ENCODE measurements around the gene FHOD3. TPM values are rescaled to one million over a fixed set of nuclear protein-coding genes. Genes with fewer than 3 reads are reported as not detected.
A peak's percentile ranks its signal among the peaks of the same experiment; 100 is the strongest.

Gene FHOD3
- total RNA-seq, 4 donors from 2014 or later, result 3.5 to 40.0 (median 14.5) TPM

DNA sequence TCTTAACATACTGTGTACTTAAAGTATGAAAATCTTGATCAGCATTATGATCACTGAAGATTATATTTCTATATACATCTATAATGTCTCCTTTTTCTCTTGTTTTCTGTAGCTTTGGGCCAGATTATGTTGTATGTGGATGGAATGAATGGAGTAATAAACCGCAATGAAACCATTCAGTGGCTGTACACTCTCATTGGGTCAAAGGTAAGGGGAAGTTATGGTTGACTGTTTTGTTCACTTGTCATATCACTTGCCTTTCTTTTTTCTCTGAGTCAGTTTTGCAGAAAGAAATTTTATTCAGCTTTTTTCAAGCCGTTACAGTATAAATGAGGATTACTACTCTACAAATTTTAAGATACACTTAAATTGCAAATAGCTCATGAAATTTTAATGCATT, 278.8 kb downstream of the FHOD3 start:
- no peaks in the 10 kb centered on the region for H3K27me3 ChIP-seq
- H3K27ac ChIP-seq, result peak overlapping the region; percentile 65 to 79 (median 72)
- WGBS, 2 donors (ENCODE audit: low coverage in 1 of 2), result 35 to 40% methylated on average over 2 of the region's 2 CpGs
- intact Hi-C loops (cut with DNase I; ENCODE audit: low total_unique reads), result loop anchor here (1.0 kb wide), 1 partner anchor 47 kb away; no protein-coding TSS in a partner anchor
- H3K4me3 ChIP-seq, result no peak overlapping the region
- no peak for DNase-seq
- in situ Hi-C loops (cut with MboI; ENCODE audit: low pct_ligation_motif_present in 1 of 4, low pct_unique_long_range_greater_than_20kb in 1 of 4, low sequenced_read_pairs in 3 of 4), result no loop called here
- TF ChIP-seq EP300 (IDR thresholded peaks at IDR 0.05; ENCODE audit: low read depth) (no peak), POLR2A (IDR thresholded peaks at IDR 0.05) (no peak), POLR2AphosphoS5 (IDR thresholded peaks at IDR 0.05) (no peak)
- TF ChIP-seq, protein P1, sequence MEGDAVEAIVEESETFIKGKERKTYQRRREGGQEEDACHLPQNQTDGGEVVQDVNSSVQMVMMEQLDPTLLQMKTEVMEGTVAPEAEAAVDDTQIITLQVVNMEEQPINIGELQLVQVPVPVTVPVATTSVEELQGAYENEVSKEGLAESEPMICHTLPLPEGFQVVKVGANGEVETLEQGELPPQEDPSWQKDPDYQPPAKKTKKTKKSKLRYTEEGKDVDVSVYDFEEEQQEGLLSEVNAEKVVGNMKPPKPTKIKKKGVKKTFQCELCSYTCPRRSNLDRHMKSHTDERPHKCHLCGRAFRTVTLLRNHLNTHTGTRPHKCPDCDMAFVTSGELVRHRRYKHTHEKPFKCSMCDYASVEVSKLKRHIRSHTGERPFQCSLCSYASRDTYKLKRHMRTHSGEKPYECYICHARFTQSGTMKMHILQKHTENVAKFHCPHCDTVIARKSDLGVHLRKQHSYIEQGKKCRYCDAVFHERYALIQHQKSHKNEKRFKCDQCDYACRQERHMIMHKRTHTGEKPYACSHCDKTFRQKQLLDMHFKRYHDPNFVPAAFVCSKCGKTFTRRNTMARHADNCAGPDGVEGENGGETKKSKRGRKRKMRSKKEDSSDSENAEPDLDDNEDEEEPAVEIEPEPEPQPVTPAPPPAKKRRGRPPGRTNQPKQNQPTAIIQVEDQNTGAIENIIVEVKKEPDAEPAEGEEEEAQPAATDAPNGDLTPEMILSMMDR (IDR thresholded peaks at IDR 0.05), result no peak
- H3K4me1 ChIP-seq, result peaks cover 2 to 29% (median 10%) of the 10 kb centered on the region in 4 donors
- H3K9me3 ChIP-seq, result no peaks in the 10 kb centered on the region
- no peaks in the 10 kb centered on the region for H3K36me3 ChIP-seq

DNA sequence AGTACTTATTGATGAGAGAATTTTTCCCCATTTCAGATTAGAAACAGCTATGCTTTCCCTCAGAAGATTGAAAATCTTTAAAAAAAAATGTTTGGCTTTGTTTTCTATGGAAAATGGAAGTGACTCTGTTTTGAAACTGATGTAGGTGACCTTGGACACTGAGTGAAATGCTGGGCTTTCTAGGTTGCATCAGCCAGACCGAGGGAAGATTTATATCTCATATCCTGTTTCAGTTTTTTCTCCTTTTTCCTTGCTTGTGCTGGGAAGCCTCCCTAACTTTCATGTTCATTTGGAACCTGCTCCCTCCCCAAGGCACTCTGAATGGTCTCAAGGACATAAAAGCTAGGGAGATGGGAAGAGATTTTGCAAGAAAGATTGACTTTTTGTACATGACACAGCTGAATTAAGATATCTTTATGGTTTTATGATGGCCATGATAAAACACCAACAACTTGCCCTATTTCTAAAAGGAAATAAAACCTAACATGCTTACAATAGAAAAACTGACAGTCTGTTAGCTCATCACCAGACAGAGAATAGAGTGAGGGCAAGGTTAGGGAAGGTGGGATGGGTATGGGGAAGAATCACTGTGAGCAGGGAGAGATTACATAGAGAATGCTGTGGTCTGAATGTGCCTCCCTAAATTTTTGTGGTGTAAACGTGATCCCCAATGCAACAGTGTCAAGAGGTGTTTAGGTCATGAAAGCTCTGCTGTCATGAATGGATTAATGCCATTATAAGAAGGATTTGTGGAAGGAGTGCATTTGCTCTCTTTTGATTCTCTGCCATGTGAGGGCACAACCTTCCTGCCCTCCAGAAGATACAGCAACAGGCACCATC, 281.6 kb downstream of the FHOD3 start:
- in situ Hi-C loops (cut with MboI; ENCODE audit: low pct_ligation_motif_present in 1 of 4, low pct_unique_long_range_greater_than_20kb in 1 of 4, low sequenced_read_pairs in 3 of 4), result no loop called here
- 27% methylated on average over 2 of the region's 2 CpGs; no CpG with 5 or more reads in 1 of the 2 donors for WGBS, 2 donors (ENCODE audit: low coverage in 1 of 2)

DNA sequence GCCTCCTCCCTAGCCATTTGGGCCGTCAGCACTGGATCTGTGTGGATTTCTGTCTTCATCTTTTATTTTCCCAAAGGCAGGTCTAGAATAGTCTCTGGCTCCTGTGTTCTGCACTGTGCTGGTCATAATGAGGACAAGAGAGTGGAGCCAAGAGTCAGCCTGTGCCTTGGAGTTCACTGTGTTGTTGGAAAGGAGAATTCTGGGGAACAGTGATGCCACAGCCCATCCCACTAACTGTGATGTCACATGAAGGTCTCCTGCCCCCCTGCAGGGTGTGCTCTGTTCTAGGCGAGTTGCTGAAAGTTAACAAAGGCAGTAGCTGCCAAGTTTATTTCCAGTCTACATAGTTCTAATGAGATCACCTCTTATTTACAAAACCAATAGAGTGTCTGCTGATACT, 282.8 kb downstream of the FHOD3 start:
- no peak for DNase-seq
- peak overlapping the region in 1 of 4 donors; percentile 13 for H3K27ac ChIP-seq
- H3K4me1 ChIP-seq, result peaks cover 2 to 29% (median 10%) of the 10 kb centered on the region in 4 donors
- no peak overlapping the region for H3K4me3 ChIP-seq
- TF ChIP-seq EP300 (IDR thresholded peaks at IDR 0.05; ENCODE audit: low read depth), result no peak
- 69% methylated on average over 2 of the region's 2 CpGs; no CpG with 5 or more reads in 1 of the 2 donors for WGBS, 2 donors (ENCODE audit: low coverage in 1 of 2)
- in situ Hi-C loops (cut with MboI; ENCODE audit: low pct_ligation_motif_present in 1 of 4, low pct_unique_long_range_greater_than_20kb in 1 of 4, low sequenced_read_pairs in 3 of 4) (no loop called here), intact Hi-C loops (cut with DNase I; ENCODE audit: low total_unique reads) (loop anchor here (5.0 kb wide), 1 partner anchor 182 kb away; no protein-coding TSS in a partner anchor)
- H3K27me3 ChIP-seq, result no peaks in the 10 kb centered on the region
- no peaks in the 10 kb centered on the region for H3K36me3 ChIP-seq
- H3K9me3 ChIP-seq, result no peaks in the 10 kb centered on the region

More for the DNA sequence above, 281.6 kb downstream of the FHOD3 start:
- Histone ChIP-seq H3K27me3 (no peaks in the 10 kb centered on the region), H3K4me1 (peaks cover 2 to 29% (median 10%) of the 10 kb centered on the region in 4 donors), H3K4me3 (no peak overlapping the region), H3K27ac (peak overlapping the region; percentile 31 to 66 (median 51)), H3K36me3 (no peaks in the 10 kb centered on the region), H3K9me3 (no peaks in the 10 kb centered on the region)
- intact Hi-C loops (cut with DNase I; ENCODE audit: low total_unique reads), result no loop called here
- no peak for DNase-seq
- TF ChIP-seq POLR2A (IDR thresholded peaks at IDR 0.05) (no peak), POLR2AphosphoS5 (IDR thresholded peaks at IDR 0.05) (no peak), EP300 (IDR thresholded peaks at IDR 0.05; ENCODE audit: low read depth) (no peak)
- TF ChIP-seq, protein P1 (IDR thresholded peaks at IDR 0.05), result no peak

DNA sequence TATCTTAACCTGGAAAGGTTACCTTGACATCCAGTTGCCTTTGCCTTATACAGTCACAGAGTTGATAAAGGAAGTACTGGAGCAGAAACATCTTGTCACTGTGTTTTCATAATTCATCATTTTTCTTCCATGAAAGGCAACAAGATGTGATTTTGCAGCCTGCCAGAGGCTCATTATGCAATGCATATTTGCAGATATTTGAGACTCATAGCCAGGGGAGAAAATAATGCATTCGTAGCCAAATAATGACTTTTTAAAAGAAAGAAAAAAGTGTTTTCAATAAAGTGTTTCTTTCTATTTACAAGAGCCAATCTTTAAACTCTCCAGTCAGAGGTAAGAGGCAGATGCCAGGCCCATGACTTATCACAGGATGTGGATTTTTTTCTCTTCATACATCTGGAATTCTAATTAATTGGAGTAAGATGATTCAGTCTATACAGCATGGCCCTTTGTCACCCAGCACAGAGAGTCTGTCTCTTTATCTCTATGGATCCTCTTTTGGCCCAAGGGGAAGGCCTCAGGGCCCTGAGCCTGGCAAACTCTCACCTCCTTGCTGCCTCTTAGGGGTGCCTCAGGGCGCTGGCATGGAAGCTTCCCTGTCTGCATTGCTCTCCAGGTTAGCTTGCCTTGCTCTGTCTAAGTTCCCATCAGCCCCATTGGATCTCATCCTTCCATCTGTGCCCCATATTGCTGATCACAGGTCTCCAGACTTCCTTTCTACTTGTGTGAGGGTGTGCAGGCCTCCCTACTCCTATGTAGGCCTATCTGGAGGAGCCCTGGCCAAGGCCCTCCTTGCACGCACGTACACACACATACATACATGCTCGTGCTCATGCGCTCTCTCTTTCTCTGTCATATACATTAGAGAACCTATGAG, 283.6 kb downstream of the FHOD3 start:
- intact Hi-C loops (cut with DNase I; ENCODE audit: low total_unique reads) (loop anchor here (5.0 kb wide), 1 partner anchor 181 kb away; no protein-coding TSS in a partner anchor), in situ Hi-C loops (cut with MboI; ENCODE audit: low pct_ligation_motif_present in 1 of 4, low pct_unique_long_range_greater_than_20kb in 1 of 4, low sequenced_read_pairs in 3 of 4) (no loop called here)
- Histone ChIP-seq H3K27me3 (no peaks in the 10 kb centered on the region), H3K4me3 (no peak overlapping the region), H3K27ac (peak overlapping the region in 1 of 4 donors; percentile 13), H3K36me3 (no peaks in the 10 kb centered on the region), H3K9me3 (no peaks in the 10 kb centered on the region), H3K4me1 (peaks cover 2 to 29% (median 10%) of the 10 kb centered on the region in 4 donors)
- no peak for DNase-seq
- WGBS, 2 donors (ENCODE audit: low coverage in 1 of 2), result 72 to 90% methylated on average over 2 to 6 of the region's 6 CpGs
- TF ChIP-seq EP300 (IDR thresholded peaks at IDR 0.05; ENCODE audit: low read depth), result no peak
- TF ChIP-seq, protein P1 (IDR thresholded peaks at IDR 0.05), result no peak
- no peak for TF ChIP-seq POLR2AphosphoS5 (IDR thresholded peaks at IDR 0.05)
- no peak for TF ChIP-seq POLR2A (IDR thresholded peaks at IDR 0.05)
